Measurements from ENCODE around the gene NPW.
"Not testable (repeated sequence)": the region's sequence is repeated elsewhere in the genome, so short reads cannot be mapped to it uniquely, and the experiment has no call there.

Gene NPW

DNA sequence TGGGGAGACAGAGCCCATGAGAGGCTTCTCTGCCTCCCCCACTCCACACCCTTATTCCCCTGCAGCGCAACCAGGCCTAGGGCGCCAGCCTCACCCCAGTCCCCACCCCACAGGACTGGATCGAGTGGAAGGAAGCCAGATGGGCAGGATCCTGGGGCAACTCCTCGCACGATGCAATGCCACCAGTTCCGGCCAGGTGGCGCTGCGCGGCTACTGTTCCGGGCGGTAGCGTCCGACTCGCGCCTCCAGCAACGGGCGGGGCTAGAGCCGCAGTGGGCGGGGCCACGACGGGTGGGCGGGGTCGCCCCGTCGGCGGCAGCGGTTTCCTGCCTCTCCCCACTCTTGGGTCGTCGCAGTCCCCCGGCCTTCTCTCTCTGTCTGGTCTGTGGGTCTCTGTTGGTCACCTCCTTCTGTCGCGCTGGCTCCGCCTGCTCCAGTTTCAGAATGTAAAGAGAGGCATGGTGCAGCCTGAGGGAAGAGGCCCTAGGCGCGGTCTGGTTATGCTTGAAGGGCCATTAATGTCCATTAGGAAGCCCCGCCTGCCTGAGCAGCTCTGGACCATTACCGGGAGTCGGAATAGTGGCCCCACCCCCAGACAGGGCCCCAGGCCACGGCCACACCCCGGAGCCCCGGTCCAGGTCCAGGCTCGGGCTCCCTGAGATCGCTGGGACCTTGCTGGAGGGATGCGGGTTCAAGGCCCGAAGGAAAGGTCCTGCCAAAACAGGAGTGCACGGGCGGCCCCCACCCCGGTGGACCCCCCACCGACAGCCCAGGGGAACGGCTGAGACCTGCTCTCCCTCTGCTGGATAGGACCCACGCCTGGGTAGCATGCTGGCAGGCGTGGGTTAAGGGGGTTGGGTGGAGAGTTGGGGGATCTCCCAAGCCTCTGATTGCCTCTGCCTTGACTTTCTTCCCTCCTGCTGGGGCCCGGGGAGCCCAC, 3.8 kb downstream of the NPW start:
- DNase-seq (ENCODE audit: low spot score), result peak; percentile 79

DNA sequence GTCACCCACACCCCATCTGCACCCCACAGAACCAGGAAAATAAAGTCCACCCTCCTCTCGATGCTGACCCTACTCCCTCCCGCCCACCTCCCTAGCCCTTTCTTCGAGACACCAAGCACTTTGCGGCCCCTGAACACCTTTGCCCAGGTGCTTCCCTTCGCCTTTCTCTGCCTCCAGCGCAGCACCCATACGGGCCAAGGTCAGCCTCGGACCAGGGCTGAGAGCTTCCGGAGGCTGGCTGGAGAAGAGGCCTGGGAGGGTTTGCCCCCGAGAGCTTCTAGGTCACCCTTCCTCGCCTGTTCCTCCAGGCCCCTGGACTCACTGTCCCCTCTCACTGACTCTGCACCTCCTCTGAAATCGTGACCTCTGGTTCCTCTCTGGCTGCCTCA, 4.4 kb downstream of the NPW start:
- DNase-seq (ENCODE audit: low spot score), result no peak

DNA sequence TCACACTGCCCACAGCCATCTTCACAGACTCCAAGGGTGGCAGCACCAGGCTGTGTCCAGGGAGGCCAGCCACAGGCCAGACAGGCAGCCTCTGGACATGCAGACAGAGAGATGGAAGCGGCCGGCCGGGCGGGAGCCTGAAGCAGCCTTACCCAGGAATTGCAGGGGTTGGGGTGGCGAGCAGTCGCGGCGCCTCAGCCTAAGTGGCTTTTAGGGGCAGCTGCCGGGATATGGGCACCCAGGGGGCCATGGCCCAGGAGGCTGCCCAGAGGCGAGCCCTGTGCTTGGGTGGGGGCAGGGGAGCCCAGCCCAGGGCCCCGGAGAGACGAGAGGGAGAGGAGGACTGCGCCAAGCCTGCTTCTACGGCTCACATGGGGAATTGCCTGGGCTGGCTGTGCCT, 5.7 kb downstream of the NPW start:
- no peak for DNase-seq (ENCODE audit: low spot score)

DNA sequence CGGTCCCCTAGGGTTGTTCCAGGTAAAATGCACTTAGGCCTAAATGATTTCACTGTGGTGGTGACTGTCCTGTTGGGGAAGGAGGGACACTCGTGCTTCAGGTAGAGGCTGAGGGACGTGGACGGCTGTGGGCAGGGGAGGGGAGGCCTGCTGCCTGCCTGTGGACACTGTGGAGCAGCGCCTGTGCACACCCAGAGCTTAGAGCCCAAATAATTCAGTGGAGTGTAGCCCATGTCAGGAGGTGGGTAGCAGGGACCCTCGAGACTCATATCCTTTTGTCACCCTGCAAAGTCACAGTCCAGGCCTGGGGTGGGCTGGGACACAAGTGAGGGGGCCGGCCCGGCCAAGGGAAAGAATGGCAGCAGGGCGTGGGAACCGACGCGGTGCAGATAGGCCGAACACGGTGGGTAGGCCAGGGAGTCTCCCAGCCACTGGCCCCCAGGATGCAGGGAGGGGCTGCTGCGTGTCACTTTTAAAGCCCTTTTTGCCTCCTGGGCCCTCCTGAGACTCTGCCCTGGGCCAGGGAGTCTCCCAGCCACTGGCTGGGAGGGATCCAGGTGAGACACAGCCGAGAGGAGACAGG, 6.4 kb downstream of the NPW start:
- DNase-seq (ENCODE audit: low spot score), result no peak

DNA sequence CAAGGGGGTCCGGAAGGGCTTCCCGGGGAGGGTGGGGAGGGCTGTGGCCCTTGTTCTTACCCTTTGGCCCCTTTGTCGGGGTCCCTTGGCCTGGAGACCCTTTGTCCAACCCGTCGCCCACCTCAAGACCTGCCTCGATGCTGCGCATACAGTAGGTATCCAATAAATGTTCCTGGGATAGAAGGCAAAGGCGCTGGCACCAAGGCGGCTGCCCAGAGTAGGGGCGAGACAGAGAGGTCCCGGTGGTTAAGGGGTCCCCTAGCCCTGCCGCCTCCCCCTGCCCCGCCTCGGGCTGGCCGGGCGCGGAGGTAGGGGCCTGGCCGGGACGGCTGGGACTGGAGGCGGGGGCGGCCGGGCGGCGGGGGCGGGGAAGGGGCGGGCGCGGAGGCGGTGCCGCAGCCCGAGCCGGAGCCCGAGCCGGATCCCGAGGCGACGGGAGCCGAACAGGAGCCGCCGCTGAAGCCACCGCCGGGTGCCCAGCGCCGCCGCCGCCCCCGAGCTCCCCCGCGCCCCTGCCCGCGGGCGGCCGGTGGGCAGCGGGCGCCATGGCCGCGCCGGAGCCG, 7.0 kb downstream of the NPW start, which contains the start of gene NHERF2:
Gene NHERF2 (plus strand): TSS at position 442 of the 563 bp plus-strand sequence. CDS start 104 bp downstream, at position 546.
- no peak for DNase-seq (ENCODE audit: low spot score)

DNA sequence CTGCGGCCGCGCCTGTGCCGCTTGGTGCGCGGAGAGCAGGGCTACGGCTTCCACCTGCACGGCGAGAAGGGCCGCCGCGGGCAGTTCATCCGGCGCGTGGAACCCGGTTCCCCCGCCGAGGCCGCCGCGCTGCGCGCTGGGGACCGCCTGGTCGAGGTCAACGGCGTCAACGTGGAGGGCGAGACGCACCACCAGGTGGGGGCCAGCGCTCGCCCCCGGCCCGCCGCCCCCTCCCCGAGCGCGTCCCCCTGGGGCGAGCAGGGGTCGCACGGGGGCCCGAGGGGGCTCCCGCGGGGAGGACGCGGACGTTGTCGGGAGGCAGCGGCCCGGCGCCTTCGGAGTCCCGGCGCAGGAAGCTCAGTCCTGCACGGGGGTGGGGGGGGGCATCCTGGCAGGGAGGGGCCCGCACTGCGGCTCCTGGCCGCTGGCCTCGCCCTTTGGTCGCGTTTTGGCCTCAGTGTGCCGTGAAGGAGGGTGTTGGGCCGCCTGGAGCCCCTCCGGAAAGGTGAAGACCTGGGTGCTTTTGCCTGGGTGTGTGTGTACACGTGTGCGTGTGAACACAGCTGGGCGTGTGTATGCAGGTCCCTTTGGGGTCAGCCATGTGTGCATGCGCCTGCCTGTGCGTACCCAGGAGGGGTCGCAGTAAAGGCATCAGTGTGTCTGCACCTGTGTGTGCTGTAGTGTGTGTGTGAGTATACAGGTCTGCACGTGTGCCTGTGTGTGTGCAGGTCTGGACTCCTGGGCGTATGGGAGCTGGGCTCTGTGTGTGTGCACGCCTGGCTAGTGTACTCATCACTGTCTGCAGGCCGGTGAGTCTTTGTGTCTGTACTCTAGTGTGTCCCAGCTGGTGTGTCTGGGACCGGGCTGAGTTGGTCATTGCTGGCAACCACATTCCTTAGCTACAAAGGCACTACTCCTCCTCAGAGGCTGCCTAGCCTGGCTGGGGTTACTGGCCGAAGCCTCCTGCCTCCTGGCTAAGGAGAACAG, 7.7 kb downstream of the NPW start:
- peak; percentile 72 for DNase-seq (ENCODE audit: low spot score)

DNA sequence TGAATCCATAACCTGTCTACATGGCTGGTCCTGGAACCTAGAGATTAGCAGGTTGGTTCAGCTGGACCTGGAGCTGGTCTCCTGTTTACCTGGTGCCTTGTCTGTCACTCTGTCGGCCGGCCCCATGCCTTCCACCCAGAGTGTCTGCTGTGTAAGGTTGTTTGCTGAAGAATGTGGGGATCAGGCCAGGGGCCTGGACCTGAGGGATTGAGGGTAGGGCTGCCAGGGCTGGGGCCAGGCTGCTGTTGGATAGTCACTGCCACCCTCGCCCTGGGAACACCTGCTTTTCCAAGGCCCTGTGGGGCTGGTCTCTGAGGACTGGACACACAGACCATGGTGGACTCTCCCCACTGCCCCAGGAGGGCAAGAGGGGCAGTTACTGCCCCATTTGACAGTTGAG, 8.6 kb downstream of the NPW start:
- DNase-seq (ENCODE audit: low spot score), result no peak

DNA sequence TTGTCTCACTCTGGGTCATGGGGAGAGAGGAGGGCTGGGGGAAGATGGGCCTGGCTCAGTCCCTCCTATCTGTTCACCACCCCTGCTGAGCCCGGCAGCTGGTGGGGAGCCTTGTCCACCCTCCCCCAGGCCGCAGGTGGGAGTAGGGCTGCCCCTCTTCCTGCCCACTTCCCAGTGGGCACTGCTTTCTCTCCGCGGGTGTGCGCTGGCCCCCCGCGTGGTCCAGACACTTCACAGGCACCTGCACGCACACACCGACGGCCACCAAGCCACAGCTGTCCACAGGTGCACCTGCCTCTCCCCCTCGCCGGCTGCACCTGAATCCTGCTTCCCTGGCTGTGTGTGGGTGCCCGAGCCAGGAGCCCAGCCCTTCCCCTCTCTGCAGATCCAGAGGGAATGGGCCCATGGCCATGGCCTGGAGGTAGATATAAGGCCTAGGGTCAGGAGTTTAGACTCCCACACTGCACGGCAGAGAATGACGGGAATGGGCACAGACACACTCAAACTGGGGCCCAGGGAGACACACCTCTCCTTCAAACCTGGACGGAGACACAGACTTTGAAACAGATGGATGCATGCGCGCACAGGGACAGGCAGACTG, 9.1 kb downstream of the NPW start:
- DNase-seq (ENCODE audit: low spot score), result no peak

DNA sequence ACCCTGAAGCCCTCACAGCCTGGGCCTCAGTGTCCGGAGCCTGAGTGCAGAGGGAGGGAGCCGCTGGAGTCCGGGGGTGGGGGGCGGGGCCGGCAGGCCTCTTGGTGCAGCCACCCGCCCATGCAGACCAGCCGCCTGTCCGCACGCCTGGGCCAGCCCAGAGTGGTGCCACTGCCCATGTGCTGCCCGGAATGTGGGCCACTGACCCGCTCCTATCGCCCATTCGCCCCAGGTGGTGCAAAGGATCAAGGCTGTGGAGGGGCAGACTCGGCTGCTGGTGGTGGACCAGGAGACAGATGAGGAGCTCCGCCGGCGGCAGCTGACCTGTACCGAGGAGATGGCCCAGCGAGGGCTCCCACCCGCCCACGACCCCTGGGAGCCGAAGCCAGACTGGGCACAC, 9.8 kb downstream of the NPW start:
- DNase-seq (ENCODE audit: low spot score), result no peak

DNA sequence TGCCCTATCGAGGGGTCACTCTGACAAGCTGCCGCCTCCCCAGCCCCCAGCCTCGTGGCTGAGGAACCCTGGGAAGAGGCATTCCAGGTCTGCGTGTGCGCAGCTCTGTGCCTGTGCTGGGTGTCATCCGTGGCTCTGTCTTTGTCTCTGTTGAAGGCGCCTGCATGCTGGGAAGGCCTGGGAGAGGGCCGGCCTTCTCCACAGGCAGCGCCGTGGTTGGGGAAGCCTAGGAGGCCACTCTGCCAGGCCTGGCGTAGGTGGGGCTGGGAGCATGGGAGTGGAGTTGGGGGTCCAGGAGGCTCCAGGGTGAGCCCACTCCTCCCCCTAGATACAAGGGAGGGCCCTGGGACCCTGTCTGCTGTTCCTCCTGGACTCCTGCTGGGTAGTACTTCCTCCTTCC, 10.5 kb downstream of the NPW start:
- no peak for DNase-seq (ENCODE audit: low spot score)

DNA sequence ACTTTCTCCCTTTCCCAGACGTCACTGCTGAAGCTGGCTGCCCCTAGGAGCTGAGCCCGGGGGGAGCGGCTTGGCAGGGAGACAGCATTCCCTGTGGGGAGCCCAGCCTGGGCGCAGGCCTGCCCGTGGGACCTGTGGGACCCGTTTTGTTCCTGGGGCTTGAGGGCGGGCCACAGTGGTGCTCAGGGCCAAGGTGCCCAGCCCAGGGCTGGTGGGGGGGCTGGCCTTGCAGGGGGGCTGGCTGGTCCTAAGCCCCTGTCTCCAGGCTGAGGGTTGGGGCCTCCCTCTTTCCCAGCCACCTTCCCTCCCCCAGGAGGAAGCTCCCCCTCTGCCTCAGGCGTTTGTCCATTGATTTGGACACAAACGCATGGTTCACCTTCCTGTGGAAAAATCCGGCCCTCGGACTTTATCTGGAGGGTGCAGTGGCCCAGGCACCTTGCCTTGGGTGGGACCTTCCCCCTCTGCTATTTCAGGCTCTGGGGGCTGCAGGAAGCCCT, 11.5 kb downstream of the NPW start:
- DNase-seq (ENCODE audit: low spot score), result no peak

DNA sequence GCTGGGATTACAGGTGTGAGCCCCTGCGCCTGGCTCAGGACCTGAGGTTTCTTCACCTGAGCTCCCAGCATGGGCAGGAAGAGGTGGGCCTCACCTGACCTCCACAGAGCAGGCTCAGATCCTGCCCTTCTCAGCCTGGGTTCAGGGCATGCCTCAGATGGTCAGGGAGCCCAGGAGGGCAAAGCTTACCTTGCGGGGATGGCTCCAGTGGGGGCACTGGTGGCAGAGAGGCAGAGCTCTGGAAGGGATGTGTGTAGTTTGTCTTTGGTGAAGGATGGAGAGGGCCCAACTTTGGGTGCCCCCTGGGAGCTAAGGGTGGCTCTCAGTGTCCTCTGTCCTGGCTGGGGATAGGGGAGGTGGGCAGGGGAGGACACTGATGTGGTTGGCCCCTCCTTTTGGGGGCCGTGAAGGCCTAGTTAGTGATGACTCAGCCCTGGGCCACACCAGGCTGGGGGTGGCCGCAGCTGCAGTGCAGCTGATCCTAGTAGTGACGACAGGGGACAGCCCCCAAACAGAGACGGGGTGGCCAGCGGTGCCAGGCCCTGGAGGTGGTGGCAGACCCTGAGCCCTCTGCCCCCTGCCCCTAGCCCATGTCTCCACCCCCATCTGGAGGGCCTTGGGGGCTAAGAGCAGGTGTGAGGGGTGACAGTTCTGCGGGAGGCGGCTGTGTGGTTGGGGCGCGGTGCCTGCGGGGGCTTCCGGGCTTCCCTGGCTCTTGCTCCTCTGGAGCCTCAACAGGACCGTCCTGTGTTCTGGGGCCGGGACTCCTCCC, 12.9 kb downstream of the NPW start:
- no peak for DNase-seq (ENCODE audit: low spot score)

DNA sequence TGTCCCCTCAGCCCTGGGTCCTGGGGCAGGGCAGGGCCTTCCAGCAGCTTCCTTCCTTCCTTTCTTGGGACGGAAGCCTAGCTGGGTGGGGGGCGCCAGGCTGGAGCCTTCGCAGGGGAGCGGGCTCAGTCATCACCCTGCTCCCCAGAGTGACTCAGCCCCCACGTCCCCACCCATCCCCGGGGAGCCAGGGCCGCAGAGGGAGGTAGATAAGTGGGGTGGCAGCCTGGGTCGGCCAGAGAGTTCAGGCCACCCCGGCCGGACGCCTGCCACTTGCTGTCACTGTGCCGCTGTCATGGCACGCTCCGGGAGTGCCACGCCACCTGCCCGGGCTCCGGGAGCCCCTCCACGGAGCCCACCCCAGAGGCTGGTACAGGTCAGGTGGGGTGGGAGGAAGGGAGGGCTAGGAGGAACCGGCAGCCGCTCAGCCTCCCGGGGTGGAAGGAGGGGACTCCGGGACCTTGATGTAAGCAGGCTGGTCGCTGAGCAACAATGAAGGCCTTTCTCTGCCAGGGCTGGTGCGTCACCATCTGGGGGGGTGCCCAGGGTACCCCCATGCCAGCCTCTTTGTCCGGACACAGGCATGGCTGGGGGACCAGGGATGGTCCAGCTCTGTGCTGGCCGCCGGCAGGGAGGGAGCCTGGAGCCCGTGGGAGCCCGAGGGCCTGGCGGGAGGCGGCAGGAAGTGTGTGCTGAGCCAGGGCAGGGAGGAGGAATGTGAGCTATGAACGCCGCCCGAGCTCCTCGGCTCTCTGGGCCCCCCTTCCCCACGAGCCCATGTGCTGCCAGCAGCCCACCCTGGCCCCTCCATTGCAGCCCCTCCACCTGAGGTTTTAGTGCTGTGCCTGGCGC, 13.7 kb downstream of the NPW start:
- no peak for DNase-seq (ENCODE audit: low spot score)

DNA sequence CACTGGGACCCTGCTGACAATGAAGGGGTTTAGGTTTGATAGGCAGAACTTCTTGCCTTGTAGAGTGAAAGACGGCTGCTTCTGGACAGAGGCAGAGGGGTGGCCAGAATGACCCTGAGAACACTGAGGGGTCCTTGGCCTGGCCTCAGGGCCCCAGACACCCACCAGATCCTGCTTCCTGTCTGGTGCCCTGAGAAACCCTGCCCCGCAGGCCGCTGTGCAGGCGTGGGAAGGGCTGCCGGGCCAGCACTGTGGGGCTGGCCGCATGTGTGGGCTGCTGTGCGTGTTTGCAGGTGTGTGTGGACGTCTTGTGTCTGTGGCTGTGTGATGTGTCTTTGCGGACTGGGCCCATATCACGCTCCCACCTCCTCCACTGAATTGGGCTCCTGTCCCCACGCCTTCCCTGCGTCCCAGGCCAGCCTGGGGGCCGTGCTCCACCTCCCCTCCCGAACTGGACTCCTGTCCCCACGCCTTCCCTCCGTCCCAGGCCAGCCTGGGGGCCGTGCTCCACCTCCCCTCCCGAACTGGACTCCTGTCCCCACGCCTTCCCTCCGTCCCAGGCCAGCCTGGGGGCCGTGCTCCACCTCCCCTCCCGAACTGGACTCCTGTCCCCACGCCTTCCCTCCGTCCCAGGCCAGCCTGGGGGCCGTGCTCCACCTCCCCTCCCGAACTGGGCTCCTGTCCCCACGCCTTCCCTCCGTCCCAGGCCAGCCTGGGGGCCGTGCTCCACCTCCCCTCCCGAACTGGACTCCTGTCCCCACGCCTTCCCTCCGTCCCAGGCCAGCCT, 14.5 kb downstream of the NPW start:
- not testable (repeated sequence) for DNase-seq (ENCODE audit: low spot score)

DNA sequence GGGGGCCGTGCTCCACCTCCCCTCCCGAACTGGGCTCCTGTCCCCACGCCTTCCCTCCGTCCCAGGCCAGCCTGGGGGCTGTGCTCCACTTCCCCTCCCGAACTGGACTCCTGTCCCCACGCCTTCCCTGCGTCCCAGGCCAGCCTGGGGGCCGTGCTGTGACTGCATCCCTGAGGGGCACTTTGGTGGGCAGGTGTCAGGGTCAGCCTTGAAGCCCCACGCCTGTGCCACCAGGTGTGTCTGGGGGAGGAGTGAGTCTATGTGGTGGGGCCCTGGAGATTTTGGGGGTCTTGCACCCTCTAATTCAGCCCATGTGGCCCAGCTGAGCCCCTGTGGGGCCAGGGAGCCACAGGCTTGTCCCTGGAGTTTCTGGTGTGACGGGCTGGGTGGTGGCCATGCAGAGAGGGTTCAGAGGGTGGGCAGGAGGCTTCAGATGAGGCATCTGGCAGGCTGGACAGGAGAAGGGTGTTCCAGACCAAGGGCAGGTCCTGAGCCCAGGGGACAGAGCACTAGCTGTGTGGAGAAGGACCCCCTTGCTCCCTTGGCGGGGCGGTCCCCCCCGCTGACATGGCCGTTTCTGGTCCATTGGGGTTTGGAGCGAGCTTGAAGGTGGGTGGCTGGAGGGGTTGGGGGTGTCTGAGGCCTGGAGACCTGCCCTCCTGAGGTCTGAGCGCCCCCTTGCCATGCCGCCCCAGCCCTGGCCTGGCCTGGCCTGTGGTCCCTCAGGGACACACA, 15.3 kb downstream of the NPW start:
- no peak for DNase-seq (ENCODE audit: low spot score)

DNA sequence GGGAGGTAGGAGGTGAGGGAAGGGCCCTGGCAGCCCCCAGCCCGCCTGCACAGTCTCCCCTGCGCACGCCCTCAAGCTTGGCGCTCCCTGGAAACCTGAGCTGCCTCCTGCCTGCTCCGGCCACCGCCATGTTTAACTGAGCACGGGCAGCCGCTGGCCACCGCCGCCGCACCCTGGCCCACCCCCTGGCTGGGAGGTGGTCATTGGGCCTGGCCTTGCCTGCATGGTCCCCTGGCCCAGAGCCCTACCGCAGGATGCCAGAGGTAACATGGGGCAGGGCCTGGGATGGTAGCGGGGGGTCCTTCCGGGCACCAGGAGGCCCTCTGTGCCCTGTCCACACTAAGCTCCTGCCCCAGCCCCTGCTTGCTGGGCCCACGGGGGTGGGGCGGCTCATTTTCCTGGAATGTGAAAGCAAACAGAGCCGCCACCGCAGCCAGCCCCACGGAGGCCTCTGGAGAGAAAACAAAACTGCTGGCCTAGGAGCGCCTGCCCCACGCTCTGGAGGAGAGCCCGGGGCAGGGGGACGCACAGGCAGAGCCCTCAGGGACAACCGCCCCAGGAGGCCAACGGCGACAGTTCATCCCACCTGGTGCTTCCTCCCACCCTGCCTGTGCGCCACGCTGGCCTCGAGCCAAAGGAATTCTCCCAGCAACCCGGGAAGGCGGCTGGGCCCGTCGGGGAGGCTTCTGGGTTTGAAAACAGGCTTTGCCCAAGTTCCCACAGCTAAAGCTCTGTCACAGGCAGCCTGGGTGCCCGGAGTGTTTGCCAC, 16.0 kb downstream of the NPW start:
- DNase-seq (ENCODE audit: low spot score), result no peak

DNA sequence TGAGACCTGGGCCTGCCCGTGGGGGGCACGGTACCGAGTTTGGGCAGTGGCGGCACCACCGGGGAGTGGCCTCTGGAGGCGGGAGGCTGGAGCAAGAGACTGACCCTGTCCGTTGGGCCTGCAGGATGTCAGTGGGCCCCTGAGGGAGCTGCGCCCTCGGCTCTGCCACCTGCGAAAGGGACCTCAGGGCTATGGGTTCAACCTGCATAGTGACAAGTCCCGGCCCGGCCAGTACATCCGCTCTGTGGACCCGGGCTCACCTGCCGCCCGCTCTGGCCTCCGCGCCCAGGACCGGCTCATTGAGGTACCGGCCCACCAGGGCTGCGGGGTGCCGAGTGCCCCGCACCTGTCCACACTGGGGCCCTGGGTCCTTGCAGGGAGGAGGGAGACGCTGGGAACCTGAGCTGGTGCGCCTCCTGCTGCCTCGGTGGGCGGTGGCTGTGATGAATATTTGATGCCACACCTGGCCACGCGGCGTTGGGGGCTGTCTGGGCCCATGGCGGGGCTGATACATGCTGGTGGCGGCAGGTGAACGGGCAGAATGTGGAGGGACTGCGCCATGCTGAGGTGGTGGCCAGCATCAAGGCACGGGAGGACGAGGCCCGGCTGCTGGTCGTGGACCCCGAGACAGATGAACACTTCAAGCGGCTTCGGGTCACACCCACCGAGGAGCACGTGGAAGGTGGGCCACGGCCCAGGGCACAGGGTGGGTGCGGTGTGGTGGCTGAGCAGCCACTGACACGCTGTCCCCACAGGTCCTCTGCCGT, 16.8 kb downstream of the NPW start:
- DNase-seq (ENCODE audit: low spot score), result no peak

Measured in RKO (cell line).